ENCODE measurements around the gene NRIP2.
"Not testable (repeated sequence)": the region's sequence is repeated elsewhere in the genome, so short reads cannot be mapped to it uniquely, and the experiment has no call there.

The NRIP2 gene, protein sequence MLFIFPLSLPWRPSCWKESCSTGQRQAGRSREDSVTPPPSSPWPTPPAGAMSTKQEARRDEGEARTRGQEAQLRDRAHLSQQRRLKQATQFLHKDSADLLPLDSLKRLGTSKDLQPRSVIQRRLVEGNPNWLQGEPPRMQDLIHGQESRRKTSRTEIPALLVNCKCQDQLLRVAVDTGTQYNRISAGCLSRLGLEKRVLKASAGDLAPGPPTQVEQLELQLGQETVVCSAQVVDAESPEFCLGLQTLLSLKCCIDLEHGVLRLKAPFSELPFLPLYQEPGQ

DNA sequence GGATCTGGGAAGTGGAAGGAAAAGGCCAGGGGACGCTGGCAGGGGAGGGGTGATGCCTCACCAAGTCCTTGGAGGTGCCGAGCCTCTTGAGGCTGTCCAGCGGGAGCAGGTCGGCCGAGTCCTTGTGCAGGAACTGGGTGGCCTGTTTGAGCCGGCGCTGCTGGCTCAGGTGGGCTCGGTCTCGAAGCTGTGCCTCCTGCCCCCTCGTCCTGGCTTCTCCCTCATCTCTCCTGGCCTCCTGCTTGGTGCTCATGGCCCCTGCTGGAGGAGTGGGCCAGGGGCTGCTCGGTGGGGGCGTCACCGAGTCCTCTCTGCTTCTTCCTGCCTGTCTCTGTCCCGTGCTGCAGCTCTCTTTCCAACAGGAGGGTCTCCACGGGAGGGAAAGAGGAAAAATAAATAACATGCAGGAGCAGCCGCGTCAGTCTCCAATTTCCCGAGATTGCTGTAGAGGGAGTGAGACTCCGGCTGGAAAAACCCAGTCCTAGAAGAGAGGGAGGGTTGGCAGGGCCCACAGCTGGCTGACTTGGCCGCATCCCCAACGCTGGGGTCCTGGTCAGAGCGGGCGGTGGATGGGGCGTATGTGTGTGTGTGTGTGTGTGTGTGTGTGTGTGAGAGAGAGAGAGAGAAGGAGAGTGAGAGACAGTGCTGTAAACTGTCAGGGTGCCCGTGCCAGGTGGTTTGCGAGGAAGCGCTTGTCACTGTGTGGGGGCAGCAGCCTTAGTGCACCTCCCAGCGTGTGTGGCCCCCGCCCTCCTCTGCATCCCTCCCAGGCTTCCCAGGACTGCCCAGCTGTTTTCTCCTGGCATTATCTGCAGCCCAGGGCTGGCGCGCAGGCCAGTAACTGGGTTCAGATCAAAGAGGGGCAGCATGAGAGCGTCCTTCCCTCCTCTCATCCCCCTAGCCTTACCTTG, at the start of gene NRIP2:
Gene NRIP2, minus strand, starts transcription at position 455 of the 911 bp plus-strand sequence. Its CDS starts 52 bp downstream, at position 403.
- Histone ChIP-seq H3K4me1 (ENCODE audit: control insufficient read depth, insufficient read depth, low read length) (peaks cover 13% of the 10 kb centered on the region), H3K9ac (ENCODE audit: low read length) (no peak within 1 kb of the TSS), H3K9me3 (ENCODE audit: control insufficient read depth, low read length) (no peaks in the 10 kb centered on the region), H3K27me3 (replicated peaks; ENCODE audit: control insufficient read depth, insufficient read depth, low read length) (peaks cover 9% of the 10 kb centered on the region), H3K4me3 (ENCODE audit: low read length) (no peak within 1 kb of the TSS), H3K36me3 (ENCODE audit: control insufficient read depth, insufficient read depth, low read length, severe bottlenecking) (peaks cover 16% of the 10 kb centered on the region)
- peak; percentile 62 for DNase-seq (ENCODE audit: low read depth)

DNA sequence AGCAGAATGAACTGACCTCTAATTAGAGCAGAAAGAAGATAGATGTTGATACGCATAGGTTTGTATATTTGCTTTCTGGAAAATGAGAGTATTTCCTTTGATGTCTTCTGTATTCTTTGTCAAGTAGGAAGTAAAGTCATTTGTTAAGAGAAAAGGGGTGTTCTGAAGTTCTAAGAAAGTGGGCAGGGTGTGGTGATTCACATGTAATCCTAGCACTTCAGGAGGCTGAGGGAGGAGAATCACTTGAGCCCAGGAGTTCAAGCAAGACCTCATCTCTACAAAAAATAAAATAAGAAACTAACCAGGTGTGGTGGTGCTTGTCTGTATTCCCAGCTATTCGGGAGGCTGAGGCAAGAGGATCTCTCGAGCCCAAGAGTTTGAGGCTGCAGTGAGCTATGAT, 45.0 kb upstream of the NRIP2 start:
- Histone ChIP-seq H3K9ac (ENCODE audit: low read length) (no peak overlapping the region), H3K9me3 (ENCODE audit: control insufficient read depth, low read length) (no peaks in the 10 kb centered on the region), H3K36me3 (ENCODE audit: control insufficient read depth, insufficient read depth, low read length, severe bottlenecking) (no peaks in the 10 kb centered on the region), H3K4me3 (ENCODE audit: low read length) (no peak overlapping the region), H3K27me3 (replicated peaks; ENCODE audit: control insufficient read depth, insufficient read depth, low read length) (no peaks in the 10 kb centered on the region), H3K4me1 (ENCODE audit: control insufficient read depth, insufficient read depth, low read length) (peaks cover 18% of the 10 kb centered on the region)
- no peak for DNase-seq (ENCODE audit: low read depth)

DNA sequence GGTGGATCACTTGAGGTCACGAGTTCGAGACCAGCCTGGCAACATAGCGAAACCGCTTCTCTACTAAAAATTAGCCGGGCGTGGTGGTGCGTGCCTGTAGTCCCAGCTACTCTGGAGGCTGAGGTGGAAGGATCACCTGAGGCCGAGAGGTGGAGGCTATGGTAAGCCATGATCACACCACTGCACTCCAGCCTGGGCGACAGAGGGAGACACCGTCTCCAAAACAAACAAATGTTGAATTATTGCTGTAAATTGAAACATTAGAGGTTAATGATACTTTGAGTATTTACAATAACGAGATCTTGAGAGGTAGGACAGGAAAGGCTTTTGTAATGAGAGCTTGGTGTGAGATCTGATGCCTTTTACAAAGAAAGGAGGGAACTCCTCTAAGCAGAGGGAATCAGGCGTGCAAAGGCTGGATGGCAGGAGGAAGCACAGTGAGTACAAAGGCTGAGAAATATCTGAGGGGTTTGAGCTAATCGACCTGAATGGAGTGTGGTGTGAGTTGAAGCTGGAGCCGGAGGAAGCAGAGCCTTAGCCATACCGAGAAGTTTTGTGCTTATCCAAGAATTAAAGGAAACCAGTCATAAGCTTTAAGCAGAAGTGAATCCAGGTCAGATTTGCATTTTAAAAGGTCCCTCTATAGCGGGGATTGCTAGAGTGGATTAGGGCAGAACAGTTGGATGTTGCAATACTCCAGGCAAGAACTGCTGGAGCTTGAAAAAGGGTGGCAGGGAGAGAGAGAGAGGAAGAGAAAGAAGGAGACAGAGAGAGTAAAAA, 43.3 kb upstream of the NRIP2 start:
- H3K9me3 ChIP-seq (ENCODE audit: control insufficient read depth, low read length) = no peaks in the 10 kb centered on the region
- H3K4me3 ChIP-seq (ENCODE audit: low read length) = peak overlapping the region; percentile 84
- peaks cover 18% of the 10 kb centered on the region for H3K4me1 ChIP-seq (ENCODE audit: control insufficient read depth, insufficient read depth, low read length)
- peak overlapping the region; percentile 92 for H3K9ac ChIP-seq (ENCODE audit: low read length)
- no peaks in the 10 kb centered on the region for H3K27me3 ChIP-seq (replicated peaks; ENCODE audit: control insufficient read depth, insufficient read depth, low read length)
- no peaks in the 10 kb centered on the region for H3K36me3 ChIP-seq (ENCODE audit: control insufficient read depth, insufficient read depth, low read length, severe bottlenecking)
- peak; percentile 80 for DNase-seq (ENCODE audit: low read depth)

DNA sequence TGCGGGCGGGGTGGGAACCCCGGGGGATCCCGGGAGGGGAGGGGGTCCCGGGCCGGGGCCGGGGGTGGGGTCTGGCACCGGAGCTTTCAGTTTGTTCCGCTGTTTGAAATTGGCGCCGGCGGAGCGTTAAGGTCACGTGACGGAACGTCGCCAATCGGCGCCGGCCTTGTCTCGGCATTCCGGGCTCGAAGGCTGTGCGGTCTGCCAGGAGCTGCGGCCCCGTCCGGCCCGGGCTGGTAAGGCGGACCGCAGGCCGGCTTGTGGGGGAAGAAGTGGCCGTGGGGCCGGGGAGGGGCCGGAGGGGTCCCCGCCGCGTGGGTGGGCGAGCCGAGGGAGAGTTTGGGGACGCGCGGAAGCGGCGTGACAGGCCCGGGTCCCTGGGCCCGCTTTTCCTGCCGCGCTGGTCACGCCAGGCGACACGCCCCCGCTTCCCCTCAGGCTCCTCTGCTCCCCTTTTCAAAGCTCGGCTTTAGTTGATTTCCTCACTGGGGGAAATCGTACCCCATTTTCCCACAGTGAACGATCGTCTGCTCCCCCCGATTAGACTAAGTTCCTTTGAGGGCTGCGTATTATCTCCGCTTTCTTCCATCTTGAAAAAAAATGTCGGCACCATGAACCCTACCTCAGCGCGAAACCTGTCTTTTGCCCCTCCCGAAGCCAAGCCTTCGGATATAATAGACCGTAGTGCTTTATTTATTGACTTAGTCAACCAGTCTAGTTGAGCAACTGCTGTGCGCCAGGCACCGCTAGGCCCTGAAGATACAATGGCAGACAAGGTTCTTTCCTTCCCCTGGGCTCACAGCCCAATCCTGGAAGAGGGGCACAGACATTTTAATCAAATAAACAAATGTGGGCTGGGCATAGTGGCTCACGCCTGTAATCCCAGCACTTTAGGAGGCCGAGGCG, 42.5 kb upstream of the NRIP2 start, which contains the start of the genes FOXM1 and RHNO1:
Gene FOXM1, minus strand, starts transcription at position 128 of the 906 bp plus-strand sequence. CDS start 2,696 bp downstream, outside the sequence.
Gene RHNO1, plus strand, starts transcription at position 177 of the 906 bp plus-strand sequence. CDS start 8,144 bp downstream, outside the sequence.
- no peaks in the 10 kb centered on the region for H3K27me3 ChIP-seq (replicated peaks; ENCODE audit: control insufficient read depth, insufficient read depth, low read length)
- peak; percentile 97 for DNase-seq (ENCODE audit: low read depth)

DNA sequence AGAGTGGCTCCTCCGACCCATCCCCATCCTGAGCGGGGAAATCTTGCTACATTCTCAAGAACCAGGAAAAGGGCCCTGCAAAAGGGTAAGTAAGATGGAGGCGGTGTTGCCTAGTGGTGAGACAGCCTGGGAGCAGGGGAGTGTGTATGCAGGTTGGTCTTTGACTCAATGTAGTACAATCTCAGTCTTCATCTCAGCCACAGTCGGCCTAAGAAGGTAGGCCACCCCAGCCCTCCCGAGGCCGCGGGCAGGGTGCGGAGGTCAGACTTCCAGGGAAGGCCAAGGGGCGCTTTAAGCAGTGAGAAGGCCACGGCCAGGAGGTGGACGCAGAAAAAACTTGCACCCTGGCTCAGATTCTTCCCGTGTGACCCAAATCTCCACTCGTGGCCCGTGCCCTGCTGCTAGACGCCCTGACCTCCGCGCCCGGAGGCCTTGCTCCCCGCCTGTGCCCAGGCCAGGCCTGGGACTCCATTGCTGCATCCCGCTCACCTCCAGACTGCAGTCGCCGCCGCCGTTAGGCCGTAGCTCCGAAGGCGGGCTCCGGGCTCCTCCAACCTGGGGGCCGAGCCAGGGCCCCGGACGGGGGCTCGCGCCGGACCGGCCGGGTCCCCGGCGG, 41.7 kb upstream of the NRIP2 start:
- H3K9ac ChIP-seq (ENCODE audit: low read length) = peak overlapping the region; percentile 83
- peak overlapping the region; percentile 84 for H3K4me3 ChIP-seq (ENCODE audit: low read length)
- DNase-seq (ENCODE audit: low read depth) = peak; percentile 15
- no peaks in the 10 kb centered on the region for H3K27me3 ChIP-seq (replicated peaks; ENCODE audit: control insufficient read depth, insufficient read depth, low read length)
- H3K36me3 ChIP-seq (ENCODE audit: control insufficient read depth, insufficient read depth, low read length, severe bottlenecking) = no peaks in the 10 kb centered on the region
- no peaks in the 10 kb centered on the region for H3K9me3 ChIP-seq (ENCODE audit: control insufficient read depth, low read length)
- peaks cover 18% of the 10 kb centered on the region for H3K4me1 ChIP-seq (ENCODE audit: control insufficient read depth, insufficient read depth, low read length)

More for the DNA sequence above, 42.5 kb upstream of the NRIP2 start, which contains the start of the genes FOXM1 and RHNO1:
- H3K4me1 ChIP-seq (ENCODE audit: control insufficient read depth, insufficient read depth, low read length) = peaks cover 18% of the 10 kb centered on the region
- peak within 1 kb of the TSS; percentile 84 for H3K4me3 ChIP-seq (ENCODE audit: low read length)
- no peaks in the 10 kb centered on the region for H3K36me3 ChIP-seq (ENCODE audit: control insufficient read depth, insufficient read depth, low read length, severe bottlenecking)
- no peaks in the 10 kb centered on the region for H3K9me3 ChIP-seq (ENCODE audit: control insufficient read depth, low read length)
- H3K9ac ChIP-seq (ENCODE audit: low read length) = peak within 1 kb of the TSS; percentile 92

DNA sequence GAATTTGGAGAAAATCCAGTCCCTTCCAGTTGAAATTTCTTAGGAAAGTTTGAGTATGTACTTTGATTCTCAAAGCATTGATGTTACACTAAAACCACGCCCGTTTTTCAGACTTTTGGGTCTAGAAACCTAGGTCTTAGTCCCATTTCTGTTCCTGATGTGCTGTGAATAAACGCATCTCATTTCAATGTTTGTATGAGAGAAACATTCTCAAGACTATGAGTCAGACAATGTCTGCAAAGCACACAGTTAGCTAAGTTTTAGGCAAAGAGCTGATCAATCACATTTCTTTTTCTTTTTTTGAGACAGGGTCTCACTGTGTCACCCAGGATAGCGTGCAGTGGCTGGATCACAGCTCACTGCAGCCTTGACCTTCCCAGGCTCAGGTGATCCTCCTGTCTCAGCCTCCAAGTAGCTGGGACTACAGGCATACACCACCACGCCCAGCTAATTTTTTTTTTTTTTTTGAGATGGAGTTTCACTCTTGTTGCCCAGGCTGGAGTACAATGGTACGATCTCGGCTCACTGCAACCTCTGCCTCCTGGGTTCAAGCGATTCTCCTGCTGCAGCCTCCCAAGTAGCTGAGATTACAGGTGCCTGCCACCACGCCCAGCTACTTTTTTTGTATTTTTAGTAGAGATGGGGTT, 34.3 kb upstream of the NRIP2 start:
- H3K36me3 ChIP-seq (ENCODE audit: control insufficient read depth, insufficient read depth, low read length, severe bottlenecking); H3K9ac ChIP-seq (ENCODE audit: low read length); H3K27me3 ChIP-seq (replicated peaks; ENCODE audit: control insufficient read depth, insufficient read depth, low read length); H3K4me3 ChIP-seq (ENCODE audit: low read length); H3K4me1 ChIP-seq (ENCODE audit: control insufficient read depth, insufficient read depth, low read length); H3K9me3 ChIP-seq (ENCODE audit: control insufficient read depth, low read length): not testable (repeated sequence)
- DNase-seq (ENCODE audit: low read depth) = peak; percentile 42

DNA sequence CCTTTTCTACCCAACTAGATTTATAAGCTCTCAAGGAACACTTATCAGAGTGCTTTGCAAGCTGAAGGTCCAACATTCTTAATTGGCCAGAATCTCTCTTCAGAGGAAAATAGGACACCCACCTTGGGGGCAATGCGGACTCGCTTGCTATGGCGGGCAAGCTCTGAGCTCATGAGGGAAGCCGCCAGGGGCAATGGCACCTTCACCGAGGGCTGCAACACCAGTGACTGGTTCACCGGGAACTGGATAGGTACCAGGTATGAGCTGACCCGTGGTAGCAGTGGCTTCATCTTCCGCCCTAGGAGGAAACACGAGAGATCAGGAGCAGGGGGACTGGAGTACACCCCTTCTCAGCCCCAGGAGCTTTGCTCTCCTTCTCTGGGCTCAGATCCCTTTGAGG, 29.4 kb upstream of the NRIP2 start:
- no peaks in the 10 kb centered on the region for H3K4me1 ChIP-seq (ENCODE audit: control insufficient read depth, insufficient read depth, low read length)
- no peaks in the 10 kb centered on the region for H3K9me3 ChIP-seq (ENCODE audit: control insufficient read depth, low read length)
- DNase-seq (ENCODE audit: low read depth) = no peak
- no peak overlapping the region for H3K4me3 ChIP-seq (ENCODE audit: low read length)
- no peaks in the 10 kb centered on the region for H3K36me3 ChIP-seq (ENCODE audit: control insufficient read depth, insufficient read depth, low read length, severe bottlenecking)
- no peaks in the 10 kb centered on the region for H3K27me3 ChIP-seq (replicated peaks; ENCODE audit: control insufficient read depth, insufficient read depth, low read length)
- H3K9ac ChIP-seq (ENCODE audit: low read length) = no peak overlapping the region

DNA sequence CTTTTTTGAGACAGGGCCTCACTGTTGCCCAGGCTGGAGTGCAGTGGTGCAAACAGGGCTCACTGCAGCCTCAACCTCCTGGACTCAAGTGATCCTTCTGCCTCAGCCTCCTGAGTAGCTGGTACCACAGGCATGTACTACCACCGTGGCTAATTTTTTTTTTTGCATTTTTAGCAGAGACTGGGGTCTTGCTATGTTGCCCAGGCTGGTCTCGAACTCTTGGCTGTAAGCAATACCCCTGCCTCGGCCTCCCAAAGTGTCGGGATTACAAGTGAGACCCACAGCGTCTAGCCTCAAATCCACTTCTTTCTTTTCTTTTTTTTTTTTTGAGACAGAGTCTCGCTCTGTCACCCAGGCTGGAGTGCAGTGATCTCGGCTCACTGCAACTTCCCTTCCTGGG, 28.6 kb upstream of the NRIP2 start:
- not testable (repeated sequence) for H3K36me3 ChIP-seq (ENCODE audit: control insufficient read depth, insufficient read depth, low read length, severe bottlenecking); H3K4me1 ChIP-seq (ENCODE audit: control insufficient read depth, insufficient read depth, low read length); DNase-seq (ENCODE audit: low read depth); H3K27me3 ChIP-seq (replicated peaks; ENCODE audit: control insufficient read depth, insufficient read depth, low read length); H3K9me3 ChIP-seq (ENCODE audit: control insufficient read depth, low read length); H3K9ac ChIP-seq (ENCODE audit: low read length); H3K4me3 ChIP-seq (ENCODE audit: low read length)

DNA sequence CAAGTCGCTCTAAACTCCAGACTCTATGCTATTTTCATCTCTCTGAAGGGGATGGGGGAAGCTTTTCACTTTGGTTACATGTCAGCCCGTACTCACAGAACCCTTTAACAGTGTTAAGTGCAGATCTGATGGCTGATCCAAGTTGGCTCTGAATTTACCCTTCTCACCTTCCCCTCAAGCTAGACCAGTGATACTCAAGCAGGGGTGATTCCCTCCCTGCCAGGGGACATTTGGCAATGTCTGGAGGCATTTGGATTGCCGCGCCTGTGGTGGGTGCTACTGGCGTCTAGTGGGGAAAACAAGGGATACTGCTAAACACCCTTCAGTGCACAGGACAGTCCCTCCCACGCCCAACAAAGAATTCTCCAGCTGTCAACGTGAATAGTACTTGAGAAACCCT, 28.0 kb upstream of the NRIP2 start:
- no peaks in the 10 kb centered on the region for H3K9me3 ChIP-seq (ENCODE audit: control insufficient read depth, low read length)
- H3K4me1 ChIP-seq (ENCODE audit: control insufficient read depth, insufficient read depth, low read length) = peaks cover 4% of the 10 kb centered on the region
- H3K36me3 ChIP-seq (ENCODE audit: control insufficient read depth, insufficient read depth, low read length, severe bottlenecking) = no peaks in the 10 kb centered on the region
- no peak overlapping the region for H3K4me3 ChIP-seq (ENCODE audit: low read length)
- H3K27me3 ChIP-seq (replicated peaks; ENCODE audit: control insufficient read depth, insufficient read depth, low read length) = no peaks in the 10 kb centered on the region
- no peak overlapping the region for H3K9ac ChIP-seq (ENCODE audit: low read length)
- no peak for DNase-seq (ENCODE audit: low read depth)
